Sigmoid colon (tissue), 4 donors: ENCODE measurements around the gene CCNH.

ENCODE experiments used
- POLR2A ChIP-seq, 2 donors: fragments of 450-650 bp; IDR thresholded peaks; one replicate each; pipeline ENCODE4 v1.6.1; 2016; ENCODE audit warnings: antibody characterized with exemption in 2 of 2, mild to moderate bottlenecking in 2 of 2, moderate library complexity in 2 of 2
- POLR2AphosphoS5 ChIP-seq, 4 donors: sonication (generic); formaldehyde crosslinking; IDR thresholded peaks; one replicate each; pipeline ENCODE4 v1.6.1; 2017; ENCODE audit warnings: antibody characterized with exemption in 4 of 4

GRCh38 chr5:87393331-87393730, 19.4 kb downstream of the CCNH start:
- TF ChIP-seq POLR2A (IDR thresholded peaks at IDR 0.05) (no peak), POLR2AphosphoS5 (IDR thresholded peaks at IDR 0.05) (no peak)
